Liver (tissue), 2 donors: ENCODE data around the gene NLRP9.

Source experiments
- CTCF ChIP-seq: fragments of 150-350 bp; IDR thresholded peaks from 2 replicates; pipeline ENCODE4 v1.5.1; 2017; ENCODE audit warnings: improper control_type of control experiment, low read depth, low read length; ENCODE audit not compliant: missing input control
- MAX ChIP-seq: IDR thresholded peaks from 2 replicates; pipeline ENCODE4 v1.6.1; 2016; ENCODE audit warnings: antibody characterized with exemption
- donor health status: healthy.

- no peak for TF ChIP-seq CTCF
- no peak for TF ChIP-seq MAX
These were observed 42.5 kb downstream of the NLRP9 start for GRCh38 chr19:55695511-55696290.
